Stomach (tissue), 19 donors: ENCODE data around the gene RIN2. TPM values are rescaled to one million over a fixed set of nuclear protein-coding genes. Genes with fewer than 3 reads are reported as not detected.
A peak's percentile ranks its signal among the peaks of the same experiment; 100 is the strongest.

ENCODE experiments used
- DNase-seq, 2 donors: peaks; one replicate each; pipeline versions ENCODE4 v3.0.0 to v3.0.0-alpha.2; 2013 to 2019
- H3K27ac ChIP-seq, 5 donors: fragments of 200-600 bp in 4 of 5; sonication (generic) in 4 of 5; one replicate each; pipeline ENCODE4 v1.5.1; 2013 to 2019; ENCODE audit warnings: mild to moderate bottlenecking in 1 of 5, moderate library complexity in 1 of 5
- H3K27me3 ChIP-seq, 3 donors: fragments of 200-600 bp; sonication (generic); one replicate each; pipeline ENCODE4 v1.5.1; 2017 to 2019; ENCODE audit warnings: mixed run types in 1 of 3
- H3K36me3 ChIP-seq, 4 donors: fragments of 200-600 bp; sonication (generic); 1 replicate in 3 of 4; 2 replicates in 1 of 4; pipeline ENCODE4 v1.5.1; 2016 to 2019
- H3K4me1 ChIP-seq, 4 donors: fragments of 200-600 bp; sonication (generic); one replicate each; pipeline ENCODE4 v1.5.1; 2016 to 2019
- H3K4me3 ChIP-seq, 4 donors: fragments of 200-600 bp; sonication (generic) in 3 of 4; one replicate each; pipeline ENCODE4 v1.5.1; 2016 to 2019; ENCODE audit warnings: mild to moderate bottlenecking in 1 of 4
- H3K9me3 ChIP-seq, 4 donors: fragments of 200-600 bp; sonication (generic); one replicate each; pipeline ENCODE4 v1.5.1; 2016 to 2019
- CTCF ChIP-seq, 7 experiments: fragments of 450-650 bp in 4 of 7; fragments of 200-600 bp in 3 of 7; sonication (generic) in 3 of 7; IDR thresholded peaks; one replicate each; pipeline ENCODE4 v1.5.1; 2016 to 2019; ENCODE audit warnings: antibody characterized with exemption in 7 of 7, control low read depth in 2 of 7, mild to moderate bottlenecking in 1 of 7
- EP300 ChIP-seq: sonication (generic); formaldehyde crosslinking; IDR thresholded peaks from one replicate; pipeline ENCODE4 v1.6.1; 2017; ENCODE audit warnings: antibody characterized with exemption
- POLR2A ChIP-seq, 4 donors: fragments of 450-650 bp; IDR thresholded peaks; one replicate each; pipeline ENCODE4 v1.6.1; 2016; ENCODE audit warnings: antibody characterized with exemption in 4 of 4, control low read depth in 2 of 4, mild to moderate bottlenecking in 1 of 4, moderate library complexity in 1 of 4
- POLR2AphosphoS5 ChIP-seq, 3 donors: sonication (generic); formaldehyde crosslinking; IDR thresholded peaks; one replicate each; pipeline ENCODE4 v1.6.1; 2016; ENCODE audit warnings: antibody characterized with exemption in 3 of 3
- WGBS, 5 donors: extraction: QIAGEN DNeasy Blood & Tissue Kit in 3 of 5; methylation state at CpG; one replicate each; pipeline versions ENCODE4 v1.1.5 to v1.1.7; 2013 to 2018; 5-methylcytosine and 5-hydroxymethylcytosine counted together
- intact Hi-C: fragments of 100-400 bp; cut with DNase I; formaldehyde crosslinking; loops from one replicate; pipeline ENCODE4 v1.15.1; 2023; ENCODE audit warnings: low total_unique reads
- long read RNA-seq, 10 donors: transcript quantifications; one replicate each; lab custom pipeline, GENCODE V29; 2026
- polyA plus RNA-seq, 3 donors: library from polyadenylated mRNA; stranded (reverse); fragments of 200-250 nt; gene quantifications; one replicate each; pipeline ENCODE4 v1.2.3, GENCODE V29; 2013
- total RNA-seq, 5 donors: library from RNA; depleted of rRNA; stranded (reverse); fragments of >200 nt; gene quantifications; one replicate each; pipeline versions ENCODE4 v1.1.0 to v1.2.3, GENCODE V29; 2014 to 2016
- donor health status: healthy with polysubstance abuse.
- donor health status: Bipolar disorder and iron deficiency.
- donor health status: healthy.

RIN2 gene
- total RNA-seq (10 to 100 TPM in 4 of 5 donors, 1 to 10 TPM in 1; 9.9 to 82.7 (median 55.4) TPM), polyA plus RNA-seq (10 to 100 TPM; 11.1 to 19.4 (median 19.4) TPM)
- long read RNA-seq, donor 1, result 0 reads
- long read RNA-seq, donor 2, partial matches to known transcripts, result 0 of 1 reads
- long read RNA-seq, donor 2, other reads (novel, unspliced or antisense), result 0 of 1 reads
- long read RNA-seq, donor 3, result 0 reads
- long read RNA-seq, donor 4, result 0 reads
- long read RNA-seq, donor 5, full-length matches to known transcripts, result 1 of 1 reads
- long read RNA-seq, donor 5, partial matches to known transcripts, result 0 of 1 reads
- long read RNA-seq, donor 5, other reads (novel, unspliced or antisense), result 0 of 1 reads
- long read RNA-seq, donor 6, full-length matches to known transcripts, result 1 of 48 reads
- long read RNA-seq, donor 6, partial matches to known transcripts, result 47 of 48 reads
- long read RNA-seq, donor 6, other reads (novel, unspliced or antisense), result 0 of 48 reads
- long read RNA-seq, donor 7, result 0 reads
- long read RNA-seq, donor 8, full-length matches to known transcripts, result 1 of 1 reads
- long read RNA-seq, donor 8, partial matches to known transcripts, result 0 of 1 reads
- long read RNA-seq, donor 8, other reads (novel, unspliced or antisense), result 0 of 1 reads
- long read RNA-seq, donor 9, result 0 reads
- long read RNA-seq, donor 10, result 0 reads

GRCh38 chr20:19758133-19758500, at the start of gene RIN2:
TSS of gene RIN2 (plus strand) at chr20:19758258. CDS start at chr20:19889602, 131,344 bp downstream.
- intact Hi-C loops, result no loop called here
- peaks cover 0 to 4% (median 0%) of the 10 kb centered on the region in 3 donors for H3K27me3 ChIP-seq
- peak in 1 of 2 donors; percentile 80 for DNase-seq

GRCh38 chr20:19709635-19710335, 48.3 kb upstream of the RIN2 start:
- Histone ChIP-seq H3K27me3 (no peaks in the 10 kb centered on the region), H3K36me3 (no peaks in the 10 kb centered on the region), H3K4me3 (no peak overlapping the region), H3K9me3 (no peaks in the 10 kb centered on the region), H3K27ac (peak overlapping the region in 1 of 5 donors; percentile 12), H3K4me1 (peaks cover 0 to 30% (median 15%) of the 10 kb centered on the region in 4 donors)
- 41 to 66% (median 52%) methylated on average over 1 of the region's 1 CpG for WGBS, 5 donors
- intact Hi-C loops, result no loop called here
- no peak for DNase-seq
- TF ChIP-seq POLR2A (IDR thresholded peaks at IDR 0.05), result no peak
- no peak for TF ChIP-seq EP300
- TF ChIP-seq POLR2AphosphoS5 (IDR thresholded peaks at IDR 0.05), result no peak
- no peak for TF ChIP-seq CTCF (IDR thresholded peaks at IDR 0.05)

More at GRCh38 chr20:19758133-19758500, at the start of gene RIN2:
- peaks cover 19 to 41% (median 40%) of the 10 kb centered on the region in 4 donors for H3K4me1 ChIP-seq
- TF ChIP-seq POLR2AphosphoS5 (IDR thresholded peaks at IDR 0.05) (peak in 1 of 3 donors; percentile 49), POLR2A (IDR thresholded peaks at IDR 0.05) (no peak)
- H3K4me3 ChIP-seq, result peak within 1 kb of the TSS; percentile 71 to 83 (median 74)
- no peaks in the 10 kb centered on the region for H3K9me3 ChIP-seq
- WGBS, 5 donors, result 1% methylated on average over 17 to 25 of the region's 25 CpGs
- H3K36me3 ChIP-seq, result no peaks in the 10 kb centered on the region
- peak within 1 kb of the TSS; percentile 91 to 98 (median 95) for H3K27ac ChIP-seq

GRCh38 chr20:19710336-19711120, 47.5 kb upstream of the RIN2 start:
- peaks cover 0 to 30% (median 15%) of the 10 kb centered on the region in 4 donors for H3K4me1 ChIP-seq
- TF ChIP-seq POLR2AphosphoS5 (IDR thresholded peaks at IDR 0.05) (no peak), EP300 (no peak), CTCF (IDR thresholded peaks at IDR 0.05) (no peak), POLR2A (IDR thresholded peaks at IDR 0.05) (no peak)
- H3K27me3 ChIP-seq, result no peaks in the 10 kb centered on the region
- H3K36me3 ChIP-seq, result no peaks in the 10 kb centered on the region
- WGBS, 5 donors, result 38 to 52% (median 42%) methylated on average over 5 of the region's 5 CpGs
- no peaks in the 10 kb centered on the region for H3K9me3 ChIP-seq
- H3K27ac ChIP-seq, result peak overlapping the region in 1 of 5 donors; percentile 12
- no peak overlapping the region for H3K4me3 ChIP-seq
- DNase-seq, result peak in 1 of 2 donors; percentile 40
- intact Hi-C loops, result no loop called here

- no peak overlapping the region for H3K4me3 ChIP-seq
- no peak for DNase-seq
- intact Hi-C loops, result no loop called here
- TF ChIP-seq POLR2AphosphoS5 (IDR thresholded peaks at IDR 0.05), result no peak
- TF ChIP-seq POLR2A (IDR thresholded peaks at IDR 0.05), result no peak
- H3K4me1 ChIP-seq, result peaks cover 0 to 30% (median 15%) of the 10 kb centered on the region in 4 donors
- no peak overlapping the region for H3K27ac ChIP-seq
- no peaks in the 10 kb centered on the region for H3K27me3 ChIP-seq
- WGBS, 5 donors, result 80 to 93% (median 89%) methylated on average over 11 of the region's 11 CpGs
- peaks cover 0 to 2% (median 0%) of the 10 kb centered on the region in 4 donors for H3K9me3 ChIP-seq
- H3K36me3 ChIP-seq, result no peaks in the 10 kb centered on the region
Measured at GRCh38 chr20:19711126-19711525, 46.9 kb upstream of the RIN2 start.
